GM18868 (cell line): ENCODE results near the gene AICDA.
A peak's percentile ranks its signal among the peaks of the same experiment; 100 is the strongest.
"Not testable (repeated sequence)": the region's sequence is repeated elsewhere in the genome, so short reads cannot be mapped to it uniquely, and the experiment has no call there.

Experiments
- ATAC-seq: cut with Tn5 transposase; IDR thresholded peaks from one replicate; pipeline ENCODE4 v1.9.1; 2021; ENCODE audit warnings: mild to moderate bottlenecking, moderate library complexity; ENCODE audit not compliant: unreplicated experiment

AICDA gene

DNA sequence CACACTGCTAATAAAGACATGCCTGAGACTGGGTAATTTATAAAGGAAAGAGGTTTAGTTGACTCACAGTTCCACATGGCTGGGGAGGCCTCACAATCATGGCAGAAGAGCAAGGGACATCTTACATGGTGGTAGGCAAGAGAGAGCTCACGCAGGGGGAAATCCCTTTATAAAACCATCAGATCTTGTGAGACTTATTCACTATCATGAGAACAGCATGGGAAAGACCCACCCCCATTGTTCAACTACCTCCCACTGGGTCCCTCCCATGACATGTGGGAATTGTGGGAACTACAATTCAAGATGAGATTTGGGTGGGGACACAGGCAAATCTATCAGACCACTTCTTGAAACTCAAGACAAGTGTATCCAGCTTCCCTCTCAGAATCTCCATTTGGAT, 1.2 kb upstream of the AICDA start:
- ATAC-seq = not testable (repeated sequence)

DNA sequence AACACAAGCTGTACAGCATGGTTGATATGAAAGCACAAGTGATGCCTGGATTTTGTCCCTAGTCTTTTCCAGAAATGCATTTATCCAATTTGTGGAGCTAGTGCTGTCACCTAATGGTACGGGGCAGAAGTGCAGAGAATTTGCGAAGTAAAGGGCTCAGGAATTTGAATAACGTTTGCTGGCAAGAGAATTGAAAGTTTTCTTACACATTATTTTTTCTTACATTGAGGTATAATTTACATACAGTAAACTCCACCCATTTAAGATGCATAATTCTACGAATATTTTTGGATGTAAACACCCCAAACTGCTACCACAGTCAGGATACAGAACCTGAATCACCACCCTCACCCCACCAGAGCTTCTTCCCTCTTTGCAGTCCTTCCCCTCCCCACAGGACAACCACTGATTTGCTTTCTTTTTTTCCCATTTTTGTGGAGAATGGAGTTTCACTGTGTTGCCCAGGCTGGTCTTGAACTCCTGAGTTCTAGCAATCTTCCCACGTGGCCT, 3.5 kb downstream of the AICDA start:
- ATAC-seq = no peak

GRCh38 chr12:8606890-8607289, 5.8 kb downstream of the AICDA start:
- no peak for ATAC-seq

GRCh38 chr12:8605057-8605456, 7.6 kb downstream of the AICDA start:
- ATAC-seq = no peak

- ATAC-seq = no peak
Observed at GRCh38 chr12:8603856-8604255, 8.8 kb downstream of the AICDA start.

DNA sequence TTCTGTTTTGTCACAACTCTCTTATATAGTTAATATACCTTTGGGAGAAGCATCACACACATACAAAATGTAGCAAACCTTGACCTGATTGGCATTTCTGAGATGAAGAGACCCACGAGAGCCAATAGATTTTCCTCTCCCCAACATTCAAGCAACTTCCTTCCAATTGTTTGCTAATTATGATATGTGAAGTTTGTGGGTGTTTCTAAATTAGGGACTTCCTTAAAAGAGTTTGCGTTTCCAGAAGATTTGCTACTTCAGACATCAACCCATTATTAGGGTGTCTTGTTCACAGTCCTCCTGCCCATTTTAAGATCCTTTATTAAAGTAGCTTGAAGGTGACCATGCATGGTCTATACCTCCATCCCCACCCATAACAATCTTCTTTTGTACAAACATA, 9.4 kb downstream of the AICDA start:
- ATAC-seq = no peak

DNA sequence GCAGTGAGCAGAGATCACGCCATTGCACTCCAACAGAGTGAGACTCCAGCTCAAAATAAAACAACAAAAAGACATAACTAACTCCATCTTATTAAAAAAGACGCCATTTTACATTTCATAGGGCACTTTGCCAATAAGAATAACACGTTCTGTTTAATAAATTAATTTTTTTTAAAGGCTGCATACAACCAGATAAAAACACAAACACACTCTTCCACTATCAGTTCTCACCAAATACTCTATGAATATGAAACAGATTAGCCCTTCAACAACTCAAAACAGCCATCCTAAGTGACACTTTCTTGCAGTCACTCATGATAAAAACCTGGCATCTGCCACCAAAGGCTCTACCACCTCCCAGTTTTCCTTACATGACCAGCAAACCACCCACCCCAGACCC, 16.1 kb downstream of the AICDA start:
- ATAC-seq = no peak

DNA sequence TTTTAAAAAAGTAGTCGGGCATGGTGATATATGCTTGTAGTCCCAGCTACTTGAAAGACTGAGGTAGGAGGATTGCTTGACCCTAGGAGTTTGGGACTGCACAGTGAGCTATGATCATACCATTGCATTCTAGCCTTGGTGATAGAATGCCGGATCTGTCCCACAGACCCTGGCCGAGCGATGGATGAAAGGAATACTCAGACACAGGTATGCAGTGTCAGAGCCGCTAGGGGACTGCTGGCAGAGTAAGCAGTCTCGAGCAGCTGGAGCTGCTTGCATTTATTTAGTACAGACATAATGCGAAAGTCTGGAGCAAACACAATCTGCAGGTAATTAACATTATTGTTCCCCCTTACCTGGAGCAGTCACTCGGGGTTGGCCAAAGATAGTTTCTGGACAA, 18.6 kb downstream of the AICDA start:
- ATAC-seq = no peak

GRCh38 chr12:8593246-8593645, 19.4 kb downstream of the AICDA start:
- ATAC-seq = no peak

GRCh38 chr12:8590842-8591545, 21.7 kb downstream of the AICDA start:
- peak; percentile 94 for ATAC-seq

GRCh38 chr12:8589679-8590078, 23.0 kb downstream of the AICDA start:
- ATAC-seq = no peak

DNA sequence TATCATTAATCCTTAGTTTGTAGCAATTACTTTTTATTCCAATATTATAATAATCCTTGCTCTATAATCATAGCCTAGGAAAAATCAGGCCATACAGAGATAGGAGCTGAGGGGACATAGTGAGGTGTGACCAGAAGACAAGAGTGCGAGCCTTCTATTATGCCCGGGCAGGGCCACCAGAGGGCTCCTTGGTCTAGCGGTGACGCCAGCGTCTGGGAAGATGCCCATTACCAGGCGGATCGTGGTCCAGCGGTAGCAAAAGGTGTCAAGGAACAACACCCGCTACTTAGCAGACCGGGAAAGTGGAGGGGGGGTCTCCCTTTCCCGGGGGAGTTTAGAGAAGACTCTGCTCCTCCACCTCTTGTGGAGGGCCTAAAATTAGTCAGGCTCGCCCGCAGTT, 28.2 kb downstream of the AICDA start:
- not testable (repeated sequence) for ATAC-seq

DNA sequence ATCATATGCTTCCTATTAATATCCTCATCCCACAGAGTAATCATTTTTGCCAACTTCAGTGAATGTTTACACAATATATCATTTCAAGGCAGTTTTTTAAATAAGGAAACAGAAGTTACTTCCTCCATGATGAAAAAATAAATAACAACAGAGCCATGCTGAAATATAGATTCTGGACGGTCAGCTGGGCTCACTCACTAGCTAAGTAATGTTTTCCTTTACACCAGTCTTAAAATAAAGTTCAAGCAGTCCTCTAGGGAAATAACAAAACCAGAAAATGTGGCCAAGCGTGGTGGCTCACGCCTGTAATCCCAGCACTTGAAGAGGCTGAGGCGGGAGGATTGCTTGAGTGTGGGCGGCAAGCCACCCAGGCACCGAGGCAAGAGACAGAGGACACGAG, 28.7 kb downstream of the AICDA start:
- ATAC-seq = no peak

DNA sequence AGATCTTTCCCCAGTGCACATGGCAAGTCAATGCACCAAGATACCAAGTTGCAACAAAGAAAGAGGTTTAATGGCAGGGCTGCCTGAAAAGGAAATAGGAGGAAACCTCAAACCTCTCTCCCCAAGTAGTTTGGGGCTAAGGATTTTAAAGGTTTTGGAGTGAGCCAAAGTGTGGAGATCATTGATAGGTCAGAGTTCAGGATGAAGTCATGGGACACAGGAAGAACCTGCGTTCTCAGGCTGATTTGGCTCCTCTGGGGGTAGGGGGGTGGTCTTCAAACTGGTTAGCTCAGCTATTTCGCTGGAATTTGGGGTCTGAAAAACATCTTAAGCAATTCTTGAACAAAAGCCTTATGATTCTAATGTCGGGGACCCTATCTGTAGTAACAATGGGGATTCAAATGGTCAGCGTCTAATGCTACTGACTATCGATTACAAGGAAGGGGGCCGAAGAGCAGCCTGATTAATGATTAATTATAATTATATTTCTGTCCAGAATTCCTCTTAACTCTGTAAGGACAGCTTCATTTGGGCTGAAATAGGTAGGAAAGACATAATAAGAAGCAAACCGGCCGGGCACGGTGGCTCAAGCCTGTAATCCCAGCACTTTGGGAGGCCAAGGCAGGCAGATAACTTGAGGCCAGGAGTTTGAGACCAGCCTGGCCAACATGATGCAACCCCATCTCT, 31.4 kb downstream of the AICDA start:
- ATAC-seq = no peak

DNA sequence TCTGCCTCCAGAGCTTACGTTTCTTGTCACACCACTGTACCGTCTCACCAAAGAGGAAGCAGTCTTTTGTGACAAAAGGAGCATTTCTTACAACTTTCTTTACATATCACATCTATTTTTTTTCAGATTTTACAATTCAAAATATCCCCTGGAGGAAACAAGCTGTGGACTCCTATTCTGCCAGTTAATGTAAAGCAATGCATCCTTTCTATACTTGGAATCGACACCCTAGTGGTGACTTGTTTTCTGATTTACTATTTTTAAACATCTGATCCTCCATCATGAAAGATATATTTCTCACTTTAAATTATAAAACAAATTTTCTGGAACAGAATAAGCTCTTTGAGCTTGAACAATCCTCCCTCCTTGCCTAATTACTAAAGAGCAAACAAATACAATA, 34.8 kb downstream of the AICDA start:
- no peak for ATAC-seq

- no peak for ATAC-seq
Observed at GRCh38 chr12:8572507-8572906, 40.2 kb downstream of the AICDA start.

DNA sequence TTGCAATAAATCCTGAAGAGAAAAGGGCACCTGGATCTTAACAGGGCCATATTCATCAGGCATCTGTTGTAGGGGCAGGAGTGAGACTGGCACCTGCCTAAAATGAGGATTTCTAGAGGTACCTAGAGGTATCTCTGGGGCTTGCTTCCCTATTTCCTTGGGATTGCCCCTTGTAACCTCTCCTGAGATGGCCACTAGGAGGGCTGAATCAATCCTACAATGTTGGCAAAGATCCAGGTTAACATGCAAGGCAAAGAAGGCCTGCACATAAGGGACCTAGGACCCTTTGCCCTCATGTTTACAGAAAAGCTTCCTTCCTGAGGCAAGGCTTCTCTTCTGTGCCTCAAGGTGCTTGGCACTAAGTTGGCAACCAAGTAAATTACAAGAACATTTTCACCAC, 46.1 kb downstream of the AICDA start:
- no peak for ATAC-seq

DNA sequence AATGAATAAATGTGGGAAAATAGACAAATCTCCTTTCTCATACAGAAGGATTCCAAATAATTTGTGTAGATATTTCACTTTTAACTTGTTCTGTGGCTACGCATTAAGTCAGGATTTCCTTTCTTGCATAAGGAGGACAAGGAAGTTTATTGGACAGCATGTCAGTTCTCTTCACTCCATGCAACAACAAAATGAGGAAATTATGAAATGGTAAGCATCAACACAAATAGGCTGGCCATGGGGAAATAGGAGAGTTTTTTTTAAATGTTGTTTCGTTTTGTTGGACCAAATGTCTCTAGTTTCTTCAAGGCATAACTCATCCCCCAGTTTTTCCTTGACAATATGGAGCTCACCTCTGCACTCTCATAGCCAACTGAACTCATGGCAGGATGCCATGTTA, 46.6 kb downstream of the AICDA start:
- ATAC-seq = not testable (repeated sequence)

GRCh38 chr12:8564656-8565055, 48.0 kb downstream of the AICDA start:
- no peak for ATAC-seq

GRCh38 chr12:8563356-8563755, 49.3 kb downstream of the AICDA start:
- no peak for ATAC-seq

GRCh38 chr12:8562310-8562709, 50.3 kb downstream of the AICDA start:
- ATAC-seq = no peak

DNA sequence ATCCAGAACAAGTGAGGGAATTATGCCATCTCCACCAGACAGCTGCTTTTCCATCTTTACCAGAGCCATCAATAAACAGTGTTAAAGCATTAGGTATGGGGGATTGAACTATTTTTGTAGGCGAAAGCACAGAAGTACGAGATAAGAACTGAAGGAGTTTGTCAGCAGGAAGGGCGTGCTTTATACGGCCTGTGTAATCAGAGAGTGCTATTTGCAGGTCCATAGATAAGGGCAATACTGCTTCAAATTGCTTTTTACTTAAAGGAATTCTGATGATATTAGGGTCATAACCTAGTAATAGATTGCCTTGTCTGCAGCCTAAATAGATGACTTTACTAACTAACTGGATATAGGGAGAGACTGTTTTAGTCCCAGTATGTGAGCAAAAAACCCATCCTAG, 51.6 kb downstream of the AICDA start:
- no peak for ATAC-seq

DNA sequence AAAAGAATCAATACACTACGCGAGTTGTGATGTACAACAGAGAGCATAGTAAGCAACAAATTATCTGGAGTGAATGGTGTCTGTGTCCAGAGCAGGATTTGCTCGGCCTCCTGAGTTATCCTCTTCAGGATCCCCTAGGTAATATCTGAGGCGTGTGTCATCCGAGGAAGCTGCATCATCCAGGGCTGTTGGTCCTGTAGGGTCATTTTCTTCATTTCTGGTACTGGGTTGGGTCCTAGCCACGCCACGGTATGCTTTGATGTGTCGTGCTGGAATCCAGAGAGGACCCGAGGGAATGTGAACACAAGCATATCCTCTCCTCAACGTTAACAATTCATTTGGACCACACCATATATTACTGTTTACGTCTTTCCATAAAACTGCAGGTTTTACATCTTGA, 53.0 kb downstream of the AICDA start:
- no peak for ATAC-seq
